AG04450 (cell line): ENCODE data around the gene YOD1. TPM values are rescaled to one million over a fixed set of nuclear protein-coding genes. Genes with fewer than 3 reads are reported as not detected.

Experiments
- CTCF ChIA-PET: fragments of 300-600, 350-600 bp; formaldehyde crosslinking; extraction: SDS; loops from one replicate; lab custom pipeline; 2022; ENCODE audit warnings: antibody characterized with exemption, inconsistent platforms; lab: Charles Lee
- POLR2A ChIA-PET: fragments of 350-600 bp; formaldehyde crosslinking; extraction: SDS; loops from one replicate; lab custom pipeline; 2021; ENCODE audit warnings: antibody characterized with exemption, inconsistent platforms; lab: Yijun Ruan, JAX
- DNase-seq: peaks from one replicate; pipeline ENCODE4 v3.0.0-alpha.2; 2011; ENCODE audit warnings: low read depth, low spot score
- H3K27ac ChIP-seq: one replicate; pipeline ENCODE4 v1.5.1; 2012; ENCODE audit warnings: low read depth, low read length, control low read depth
- H3K27me3 ChIP-seq: one replicate; pipeline ENCODE4 v1.6.0; 2012; ENCODE audit warnings: low read length; ENCODE audit not compliant: control insufficient read depth, insufficient read depth
- H3K4me3 ChIP-seq: 2 replicates; pipeline ENCODE4 v1.5.1; 2011; ENCODE audit warnings: mild to moderate bottlenecking, low read depth, low read length, control low read depth
- H3K9me3 ChIP-seq: 2 replicates; pipeline ENCODE4 v1.5.1; 2012; ENCODE audit warnings: low read length; ENCODE audit not compliant: control insufficient read depth, insufficient read depth
- CTCF ChIP-seq: IDR thresholded peaks from 2 replicates; pipeline ENCODE4 v1.5.1; 2011; ENCODE audit warnings: low read depth, low read length, control low read depth, inconsistent platforms
- polyA plus RNA-seq: library from polyadenylated mRNA; depleted of rRNA; stranded (reverse); fragments of >200 nt; gene quantifications from 2 replicates; pipeline ENCODE4 v1.2.3, GENCODE V29; 2011

YOD1 gene
- polyA plus RNA-seq, 1 experiment, result 3.2 TPM

GRCh38 chr1:207063014-207063413 lies 12.0 kb upstream of the YOD1 start:
- Histone ChIP-seq H3K4me3 (no peak overlapping the region), H3K9me3 (no peaks in the 10 kb centered on the region), H3K27ac (no peak overlapping the region), H3K27me3 (peaks cover 2% of the 10 kb centered on the region)
- ChIA-PET POLR2A (no interaction called here), CTCF (no interaction called here)
- TF ChIP-seq CTCF, result no peak
- DNase-seq, result no peak

GRCh38 chr1:207062058-207062457 lies 11.1 kb upstream of the YOD1 start:
- ChIA-PET CTCF (interaction anchor here (1.0 to 1.6 kb wide), 2 partner anchors 12 to 17 kb away, joined by 3 to 6 read pairs; no protein-coding TSS in a partner anchor), POLR2A (no interaction called here)
- no peak for DNase-seq
- Histone ChIP-seq H3K4me3 (no peak overlapping the region), H3K27me3 (peaks cover 2% of the 10 kb centered on the region), H3K9me3 (no peaks in the 10 kb centered on the region), H3K27ac (no peak overlapping the region)
- no peak for TF ChIP-seq CTCF

- Histone ChIP-seq H3K27ac (no peak overlapping the region), H3K9me3 (no peaks in the 10 kb centered on the region), H3K27me3 (peaks cover 2% of the 10 kb centered on the region), H3K4me3 (no peak overlapping the region)
- ChIA-PET POLR2A (no interaction called here), CTCF (interaction anchor here (0.8 kb wide), 1 partner anchor 11 kb away, joined by 3 read pairs; no protein-coding TSS in a partner anchor)
- TF ChIP-seq CTCF, result no peak
- no peak for DNase-seq
Observed at GRCh38 chr1:207060596-207060995, 9.6 kb upstream of the YOD1 start.

DNA sequence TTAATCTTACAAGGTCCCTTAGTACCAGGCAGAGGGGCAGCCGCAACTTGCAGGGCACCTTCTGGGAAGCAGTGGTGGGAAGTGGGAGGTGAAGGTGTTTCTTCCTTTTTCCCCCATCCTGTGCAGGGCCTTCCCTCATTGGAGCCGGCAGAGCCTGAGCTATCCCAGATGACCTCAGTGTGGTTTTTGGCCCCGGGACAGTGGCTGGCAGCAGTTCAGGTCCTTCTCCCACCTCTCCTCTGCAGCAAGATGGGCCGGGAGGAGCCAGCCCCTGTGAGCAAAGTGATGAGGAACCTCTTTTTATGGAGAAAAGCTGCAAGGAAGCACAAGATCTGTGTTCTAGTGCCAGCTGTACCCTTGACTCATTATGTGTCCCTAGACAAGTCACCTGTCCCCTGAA lies 8.9 kb upstream of the YOD1 start:
- TF ChIP-seq CTCF, result no peak
- no peak for DNase-seq
- Histone ChIP-seq H3K9me3 (no peaks in the 10 kb centered on the region), H3K27me3 (peaks cover 2% of the 10 kb centered on the region), H3K27ac (no peak overlapping the region), H3K4me3 (no peak overlapping the region)
- POLR2A ChIA-PET, result no interaction called here
- CTCF ChIA-PET, result interaction anchor here (0.8 to 1.0 kb wide), 2 partner anchors 10 to 345 kb away, joined by 3 read pairs; no protein-coding TSS in a partner anchor

- CTCF ChIA-PET, result interaction anchor here (1.0 to 1.4 kb wide), 2 partner anchors 9 to 346 kb away, joined by 3 to 8 read pairs; no protein-coding TSS in a partner anchor
- Histone ChIP-seq H3K9me3 (no peaks in the 10 kb centered on the region), H3K27me3 (peaks cover 2% of the 10 kb centered on the region), H3K27ac (no peak overlapping the region), H3K4me3 (no peak overlapping the region)
- no peak for TF ChIP-seq CTCF
- POLR2A ChIA-PET, result no interaction called here
- DNase-seq, result no peak
Observed at GRCh38 chr1:207058878-207059867, 8.2 kb upstream of the YOD1 start.
